Cardiac atrium fibroblast (primary cell): Measurements from ENCODE around the gene NR2E3. TPM values are rescaled to one million over a fixed set of nuclear protein-coding genes. Genes with fewer than 3 reads are reported as not detected.

Experiments
- total RNA-seq: library from RNA; depleted of rRNA; stranded (reverse); fragments of >200 nt; gene quantifications from 2 replicates; pipeline ENCODE4 v1.2.3, GENCODE V29; 2015

The NR2E3 gene
- total RNA-seq, result not detected in 2 replicates

GRCh38 chr15:71810256-71811035, at the start of gene NR2E3:
NR2E3 (plus strand) TSS chr15:71810554; CDS start chr15:71810744, 190 bp downstream.

